ENCODE measurements around the gene OPHN1. TPM values are rescaled to one million over a fixed set of nuclear protein-coding genes. Genes with fewer than 3 reads are reported as not detected.
A peak's percentile ranks its signal among the peaks of the same experiment; 100 is the strongest.
"Not testable (repeated sequence)": the region's sequence is repeated elsewhere in the genome, so short reads cannot be mapped to it uniquely, and the experiment has no call there.

The OPHN1 gene
- total RNA-seq, 1 donor: 9.4 TPM

DNA sequence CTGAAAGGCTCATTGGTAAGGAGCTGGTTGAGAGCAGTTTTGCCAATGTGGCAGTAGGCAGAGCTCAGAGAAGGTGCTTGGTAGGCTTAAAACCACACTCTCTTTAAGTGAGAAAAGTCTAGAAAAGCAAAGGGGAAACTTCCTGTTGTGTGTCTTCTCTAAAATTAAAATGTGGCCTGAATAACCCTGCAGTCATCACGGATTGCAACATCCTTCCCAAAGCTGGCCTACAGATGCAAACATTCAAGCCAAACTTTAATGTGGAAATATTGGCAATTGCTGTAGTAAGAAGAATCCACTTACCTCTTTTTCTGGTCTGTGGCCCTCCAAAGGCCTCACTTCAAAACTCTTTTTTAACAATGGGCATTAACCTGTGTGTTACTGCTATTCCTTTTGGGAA lies 348.5 kb downstream of the OPHN1 start:
- no peak overlapping the region for H3K4me3 ChIP-seq (ENCODE audit: low read depth, low read length)
- TF ChIP-seq, protein P1, sequence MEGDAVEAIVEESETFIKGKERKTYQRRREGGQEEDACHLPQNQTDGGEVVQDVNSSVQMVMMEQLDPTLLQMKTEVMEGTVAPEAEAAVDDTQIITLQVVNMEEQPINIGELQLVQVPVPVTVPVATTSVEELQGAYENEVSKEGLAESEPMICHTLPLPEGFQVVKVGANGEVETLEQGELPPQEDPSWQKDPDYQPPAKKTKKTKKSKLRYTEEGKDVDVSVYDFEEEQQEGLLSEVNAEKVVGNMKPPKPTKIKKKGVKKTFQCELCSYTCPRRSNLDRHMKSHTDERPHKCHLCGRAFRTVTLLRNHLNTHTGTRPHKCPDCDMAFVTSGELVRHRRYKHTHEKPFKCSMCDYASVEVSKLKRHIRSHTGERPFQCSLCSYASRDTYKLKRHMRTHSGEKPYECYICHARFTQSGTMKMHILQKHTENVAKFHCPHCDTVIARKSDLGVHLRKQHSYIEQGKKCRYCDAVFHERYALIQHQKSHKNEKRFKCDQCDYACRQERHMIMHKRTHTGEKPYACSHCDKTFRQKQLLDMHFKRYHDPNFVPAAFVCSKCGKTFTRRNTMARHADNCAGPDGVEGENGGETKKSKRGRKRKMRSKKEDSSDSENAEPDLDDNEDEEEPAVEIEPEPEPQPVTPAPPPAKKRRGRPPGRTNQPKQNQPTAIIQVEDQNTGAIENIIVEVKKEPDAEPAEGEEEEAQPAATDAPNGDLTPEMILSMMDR (IDR thresholded peaks at IDR 0.05; ENCODE audit: insufficient read depth, low read length): no peak
- DNase-seq (ENCODE audit: low read depth): peak; percentile 80

DNA sequence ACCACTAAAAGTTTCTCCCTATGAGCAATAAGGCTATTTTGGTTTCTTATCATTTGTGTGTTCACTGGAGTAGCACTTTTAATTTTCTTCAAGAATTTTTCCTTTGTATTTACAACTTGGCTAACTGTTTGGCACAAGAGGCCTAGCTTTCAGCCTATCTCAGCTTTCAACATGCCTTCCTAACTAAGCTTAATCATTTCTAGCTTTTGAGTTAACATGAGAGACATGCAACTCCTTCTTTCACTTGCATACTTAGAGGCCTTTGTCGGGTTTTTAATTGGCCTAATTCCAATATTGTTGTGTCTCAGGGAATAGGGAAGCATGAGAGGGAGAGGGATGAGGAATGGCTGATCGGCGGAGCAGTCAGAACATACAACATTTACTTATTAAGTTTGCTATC lies 349.8 kb downstream of the OPHN1 start:
- DNase-seq (ENCODE audit: low read depth): peak; percentile 72
- H3K4me3 ChIP-seq (ENCODE audit: low read depth, low read length): no peak overlapping the region
- TF ChIP-seq, protein P1 (IDR thresholded peaks at IDR 0.05; ENCODE audit: insufficient read depth, low read length): no peak

DNA sequence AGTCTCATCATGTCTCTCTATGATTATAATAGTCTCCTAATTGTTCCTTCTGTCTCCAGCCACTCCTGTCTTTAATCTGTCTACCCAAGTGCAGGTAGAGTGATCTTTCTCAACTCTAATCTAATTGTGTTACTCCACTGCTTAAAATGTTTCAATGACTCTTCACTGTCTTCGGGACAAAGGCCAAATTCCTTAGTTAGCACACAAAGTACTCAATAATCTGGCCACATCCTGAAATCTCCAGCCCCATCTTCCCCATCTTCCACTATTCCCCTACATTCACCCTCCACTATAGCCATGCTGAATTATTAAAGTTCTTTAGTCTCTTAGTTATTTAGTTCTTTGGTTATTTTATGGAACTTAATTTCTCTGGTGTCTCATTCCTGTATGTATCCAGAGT lies 353.3 kb downstream of the OPHN1 start:
- no peak overlapping the region for H3K4me3 ChIP-seq (ENCODE audit: low read depth, low read length)
- TF ChIP-seq, protein P1 (IDR thresholded peaks at IDR 0.05; ENCODE audit: insufficient read depth, low read length): no peak
- DNase-seq (ENCODE audit: low read depth): no peak

DNA sequence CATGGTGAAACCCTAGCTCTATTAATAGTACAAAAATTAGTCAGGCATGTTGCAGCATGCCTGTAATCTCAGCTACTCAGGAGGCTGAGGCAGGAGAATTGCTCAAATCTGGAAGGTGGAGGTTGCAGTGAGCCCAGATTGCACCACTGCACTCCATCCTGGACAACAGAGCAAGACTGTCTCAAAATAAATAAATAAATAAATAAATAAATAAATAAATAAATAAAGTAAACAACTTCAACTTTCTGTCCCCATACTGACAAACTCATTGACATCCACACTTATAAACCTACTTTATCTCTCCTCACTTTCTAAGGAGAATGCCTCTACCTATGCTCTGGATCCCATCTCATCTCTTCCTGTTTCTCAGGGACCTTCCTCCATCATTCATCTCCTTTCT lies 354.5 kb downstream of the OPHN1 start:
- not testable (repeated sequence) for H3K4me3 ChIP-seq (ENCODE audit: low read depth, low read length); DNase-seq (ENCODE audit: low read depth)

- DNase-seq (ENCODE audit: low read depth): no peak
- TF ChIP-seq, protein P1 (IDR thresholded peaks at IDR 0.05; ENCODE audit: insufficient read depth, low read length): no peak
- H3K4me3 ChIP-seq (ENCODE audit: low read depth, low read length): no peak overlapping the region
Observed at GRCh38 chrX:68077378-68077777, 355.9 kb downstream of the OPHN1 start.

DNA sequence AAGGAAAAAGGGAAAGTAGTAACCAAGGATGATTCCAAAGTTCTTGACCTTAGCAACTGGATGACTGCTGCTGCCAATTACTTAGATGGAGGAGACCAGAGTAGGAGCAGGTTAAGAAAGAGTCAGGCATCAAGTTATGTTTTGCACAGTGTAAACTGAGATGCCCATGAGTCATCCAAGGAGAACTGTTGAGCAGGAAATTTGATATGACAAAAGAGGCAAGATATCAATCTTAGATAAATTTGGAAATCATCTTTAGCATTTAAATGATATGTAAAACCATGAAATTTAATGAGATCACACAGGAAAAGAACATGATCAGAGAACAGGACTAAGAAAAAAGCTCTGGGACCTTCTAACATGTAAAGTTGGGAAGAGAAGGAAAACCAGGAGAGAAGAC lies 361.3 kb downstream of the OPHN1 start:
- peak; percentile 2 for DNase-seq (ENCODE audit: low read depth)
- H3K4me3 ChIP-seq (ENCODE audit: low read depth, low read length): no peak overlapping the region
- TF ChIP-seq, protein P1 (IDR thresholded peaks at IDR 0.05; ENCODE audit: insufficient read depth, low read length): no peak

DNA sequence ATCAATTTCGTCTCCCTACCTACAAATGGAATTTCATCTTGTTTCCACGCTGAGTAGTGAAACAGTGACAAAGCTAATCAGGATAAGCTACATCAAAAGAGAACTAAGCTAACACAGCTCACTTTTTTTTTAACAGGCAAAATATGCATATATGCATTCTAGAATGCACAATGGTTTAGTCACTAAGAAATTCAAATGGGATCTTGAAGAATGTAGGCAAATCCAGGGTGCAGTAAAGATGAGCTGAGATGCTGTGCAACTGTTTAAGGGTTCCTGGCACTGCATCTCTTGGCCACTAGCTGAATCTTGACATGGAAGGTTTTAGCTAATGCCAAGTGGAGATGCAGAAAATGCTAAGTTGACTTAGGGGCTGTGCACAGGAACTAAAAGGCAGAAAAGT lies 363.2 kb downstream of the OPHN1 start:
- H3K4me3 ChIP-seq (ENCODE audit: low read depth, low read length); DNase-seq (ENCODE audit: low read depth): not testable (repeated sequence)

DNA sequence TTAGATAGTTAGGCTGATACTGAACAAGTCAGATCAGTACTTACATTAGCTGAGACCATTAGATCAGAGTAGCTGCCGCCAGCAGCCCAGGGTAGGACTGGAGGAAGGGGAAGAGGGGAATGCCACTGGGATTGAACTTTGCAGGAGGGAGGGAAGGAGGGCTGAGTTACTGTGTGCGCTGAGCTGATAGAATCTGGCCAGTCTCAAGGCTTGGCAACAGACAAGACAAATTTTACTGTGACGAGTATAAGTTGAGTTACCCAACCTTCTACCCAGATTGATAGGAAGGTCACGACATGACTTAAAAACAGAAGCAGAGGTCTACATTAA lies 372.1 kb downstream of the OPHN1 start:
- H3K4me3 ChIP-seq (ENCODE audit: low read depth, low read length): no peak overlapping the region
- TF ChIP-seq, protein P1 (IDR thresholded peaks at IDR 0.05; ENCODE audit: insufficient read depth, low read length): no peak
- DNase-seq (ENCODE audit: low read depth): peak; percentile 2
